Epidermal melanocyte (primary cell): ENCODE measurements around the gene SCN4A.
"Not testable (repeated sequence)": the region's sequence is repeated elsewhere in the genome, so short reads cannot be mapped to it uniquely, and the experiment has no call there.

Experiments
- DNase-seq: peaks from one replicate; pipeline ENCODE4 v3.0.0; 2011; ENCODE audit warnings: low spot score; ENCODE audit not compliant: insufficient read length

The SCN4A gene

DNA sequence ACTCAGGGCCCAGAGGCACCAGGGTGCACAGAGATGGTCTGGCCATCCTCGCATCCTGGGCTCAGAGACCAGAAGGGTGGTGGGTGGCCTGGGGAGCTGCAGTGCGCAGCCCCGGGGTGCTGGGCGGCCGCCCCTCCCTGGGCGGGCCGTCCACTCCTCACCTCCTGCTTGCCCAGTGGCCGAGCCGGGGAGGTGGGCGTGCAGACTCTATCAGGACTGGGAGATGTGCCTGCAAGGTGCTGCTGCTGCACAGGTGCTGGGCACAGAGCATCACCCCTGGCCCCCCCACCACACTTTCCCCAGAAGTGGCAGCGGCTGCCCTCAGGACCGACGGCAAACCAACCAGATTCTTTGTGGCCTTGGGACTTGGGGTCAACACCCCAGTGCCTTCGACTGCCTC lies at the start of gene SCN4A:
Gene SCN4A, minus strand, starts transcription at position 123 of the 400 bp plus-strand sequence. Its CDS starts 77 bp downstream, at position 46.
- DNase-seq: no peak

GRCh38 chr17:64020056-64020766 lies 47.5 kb upstream of the SCN4A start, which contains the start of gene ICAM2:
TSS of gene ICAM2 (minus strand) at chr17:64020633. CDS start at chr17:64006691, 13,942 bp downstream.
- DNase-seq: no peak

- DNase-seq: not testable (repeated sequence)
Measured at GRCh38 chr17:64019551-64019961, 46.8 kb upstream of the SCN4A start.

- DNase-seq: no peak
Measured at GRCh38 chr17:64017381-64017980, 44.8 kb upstream of the SCN4A start.

- DNase-seq: no peak
Measured at GRCh38 chr17:64016974-64017373, 44.3 kb upstream of the SCN4A start.

DNA sequence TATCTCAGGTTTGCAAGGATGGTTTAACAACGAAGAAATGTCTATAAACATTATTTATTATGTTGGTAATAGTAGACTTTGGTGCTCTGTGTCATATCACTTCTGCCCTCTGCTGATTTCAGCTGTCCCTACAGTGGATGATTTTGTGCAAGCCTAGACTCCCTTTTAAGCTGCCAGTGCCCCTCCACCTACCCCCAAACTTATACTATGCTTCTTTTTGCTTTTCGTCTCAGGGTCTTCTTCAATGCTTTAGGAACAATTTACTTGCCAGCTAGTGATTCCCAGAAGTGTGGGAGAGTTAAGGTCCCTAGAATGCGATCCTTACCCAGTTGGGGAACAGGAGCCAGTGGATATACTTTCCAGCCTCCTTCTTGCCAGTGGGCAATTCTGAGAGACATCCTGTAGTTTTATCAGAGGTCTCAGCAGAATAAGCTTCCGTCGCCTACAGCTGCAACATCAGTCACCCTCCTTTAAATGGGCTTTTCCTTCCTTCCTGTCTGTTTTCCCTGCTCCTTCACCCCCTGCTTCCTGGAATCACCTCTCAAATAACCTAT lies 43.6 kb upstream of the SCN4A start:
- DNase-seq: no peak

DNA sequence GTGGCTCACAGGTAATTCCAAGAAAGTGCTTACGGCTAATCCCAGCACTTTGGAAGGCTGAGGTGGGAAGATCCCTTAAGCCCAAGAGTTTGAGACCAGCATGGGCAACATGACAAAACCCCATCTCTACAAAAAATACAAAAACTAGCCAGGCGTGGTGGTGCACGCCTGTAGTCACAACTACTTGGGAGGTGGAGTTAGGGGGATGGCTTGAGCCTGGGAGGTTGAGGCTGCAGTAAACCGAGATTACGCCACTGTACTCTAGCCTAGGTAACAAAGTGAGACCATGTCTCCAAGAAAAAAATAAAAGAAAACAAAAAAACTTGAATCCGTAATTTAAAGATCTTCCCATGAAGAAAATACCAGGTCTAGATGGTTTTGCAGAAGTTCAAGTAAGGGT lies 42.7 kb upstream of the SCN4A start:
- no peak for DNase-seq

- no peak for DNase-seq
Measured at GRCh38 chr17:64009571-64010402, 37.1 kb upstream of the SCN4A start.

DNA sequence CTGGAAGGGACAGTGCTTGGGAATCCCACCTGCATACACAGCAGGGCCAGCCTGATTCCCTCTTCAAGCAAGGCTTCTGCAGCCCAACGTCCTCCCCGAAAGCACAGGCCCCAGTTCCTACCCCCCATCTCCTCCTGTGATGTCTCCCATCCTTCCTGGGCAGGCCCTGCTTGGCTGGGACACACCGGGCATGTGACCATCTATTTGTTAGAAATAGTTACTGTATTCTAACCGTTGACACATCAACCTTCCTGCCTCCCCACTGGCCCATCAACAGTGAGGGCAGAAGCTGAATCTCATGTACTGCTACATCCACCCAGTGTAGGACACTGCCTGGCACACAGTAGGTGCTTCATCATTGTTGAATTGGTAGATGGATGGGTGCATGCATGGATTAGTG lies 36.1 kb upstream of the SCN4A start:
- DNase-seq: no peak

GRCh38 chr17:64008346-64008745 lies 35.6 kb upstream of the SCN4A start:
- no peak for DNase-seq

DNA sequence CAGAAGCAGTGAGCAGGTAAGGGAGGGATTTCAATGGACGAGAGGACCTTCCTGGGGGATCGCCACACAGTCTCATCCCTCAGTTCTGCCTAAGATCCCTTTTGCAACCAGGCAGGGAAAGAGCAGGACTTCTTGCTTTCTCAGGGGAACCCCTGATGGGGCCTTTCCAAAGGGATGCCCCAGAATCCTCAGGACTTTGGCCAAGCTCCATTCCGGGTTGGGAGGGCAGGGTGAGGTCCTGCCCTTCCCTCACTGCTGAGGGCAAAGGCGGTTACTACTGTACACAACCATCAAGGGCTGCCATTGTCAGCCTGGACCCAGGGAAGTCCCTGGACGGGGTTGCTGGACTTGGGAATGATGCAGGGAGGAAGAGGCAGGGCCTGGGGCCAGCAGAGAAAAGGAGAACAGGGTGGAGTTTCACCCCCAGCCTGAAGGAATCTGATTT lies 35.1 kb upstream of the SCN4A start:
- no peak for DNase-seq

GRCh38 chr17:64007089-64007837 lies 34.5 kb upstream of the SCN4A start:
- not testable (repeated sequence) for DNase-seq

- no peak for DNase-seq
Measured at GRCh38 chr17:64006361-64007088, 33.8 kb upstream of the SCN4A start.

DNA sequence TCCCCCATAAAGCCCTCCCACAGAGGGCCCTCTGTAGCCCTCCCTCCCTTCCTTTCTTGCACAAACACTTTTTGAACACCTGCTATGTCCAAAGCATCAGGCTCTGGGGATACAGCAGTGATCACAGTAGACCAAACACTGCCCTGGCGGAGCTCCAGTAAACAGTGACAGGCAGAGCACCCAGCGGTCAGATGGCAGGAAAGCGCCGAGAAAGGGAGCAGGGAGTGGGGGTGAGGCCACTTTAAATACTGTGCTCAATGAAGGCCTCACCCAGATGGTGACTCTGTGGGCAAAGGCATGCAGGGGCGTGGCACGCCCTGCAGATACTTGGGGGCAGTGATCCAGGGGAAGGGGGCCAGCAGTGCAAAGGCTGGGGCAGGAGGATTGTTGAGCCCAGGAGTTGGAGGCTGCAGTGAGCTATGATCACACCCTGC lies 33.0 kb upstream of the SCN4A start:
- no peak for DNase-seq

DNA sequence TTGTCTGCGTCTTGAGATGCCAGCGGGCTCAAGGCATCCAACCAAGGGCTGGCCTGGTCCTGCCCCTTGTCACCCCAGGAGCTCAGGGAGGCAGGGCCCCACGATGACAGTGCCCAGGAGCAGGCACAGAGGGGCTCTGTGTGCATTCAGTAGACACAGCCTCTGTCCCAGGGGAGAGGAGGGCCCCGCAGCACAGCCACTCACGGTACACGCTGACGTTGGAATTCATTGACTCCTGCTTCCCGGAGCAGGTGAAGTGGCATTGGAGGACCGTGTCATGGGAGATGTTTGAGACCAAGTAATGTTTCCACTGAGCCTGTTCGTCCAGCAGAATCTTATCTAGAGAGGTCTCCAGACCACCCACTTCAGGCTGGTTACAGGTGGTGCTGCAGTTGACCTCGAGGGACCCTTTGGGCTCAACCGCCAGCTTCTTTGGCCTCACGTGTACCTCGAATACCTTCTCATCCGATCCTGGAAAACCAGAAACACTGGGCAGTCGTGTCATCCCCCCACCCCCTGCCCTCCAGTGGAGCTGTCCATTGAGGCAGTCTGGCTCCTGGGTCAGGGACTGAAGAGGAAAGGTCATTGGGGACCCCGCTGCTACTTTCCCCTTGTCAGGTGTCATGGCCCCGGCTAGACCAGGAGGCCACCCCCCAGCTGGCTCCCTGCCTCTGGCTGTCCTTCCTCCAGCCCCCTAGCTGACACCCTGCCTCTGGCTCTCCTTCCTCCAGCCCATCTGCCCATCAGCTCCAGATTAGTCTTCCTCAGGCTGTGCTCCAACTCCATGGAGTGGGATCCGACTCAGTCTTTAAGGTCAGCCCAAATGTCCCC lies 32.4 kb upstream of the SCN4A start:
- no peak for DNase-seq

- no peak for DNase-seq
Measured at GRCh38 chr17:64004218-64004770, 31.6 kb upstream of the SCN4A start.

GRCh38 chr17:64003526-64004121 lies 30.9 kb upstream of the SCN4A start:
- DNase-seq: no peak

GRCh38 chr17:64002658-64003525 lies 30.2 kb upstream of the SCN4A start:
- DNase-seq: no peak
